Measurements from ENCODE around the gene PSD2.
A peak's percentile ranks its signal among the peaks of the same experiment; 100 is the strongest.

PSD2 gene

DNA sequence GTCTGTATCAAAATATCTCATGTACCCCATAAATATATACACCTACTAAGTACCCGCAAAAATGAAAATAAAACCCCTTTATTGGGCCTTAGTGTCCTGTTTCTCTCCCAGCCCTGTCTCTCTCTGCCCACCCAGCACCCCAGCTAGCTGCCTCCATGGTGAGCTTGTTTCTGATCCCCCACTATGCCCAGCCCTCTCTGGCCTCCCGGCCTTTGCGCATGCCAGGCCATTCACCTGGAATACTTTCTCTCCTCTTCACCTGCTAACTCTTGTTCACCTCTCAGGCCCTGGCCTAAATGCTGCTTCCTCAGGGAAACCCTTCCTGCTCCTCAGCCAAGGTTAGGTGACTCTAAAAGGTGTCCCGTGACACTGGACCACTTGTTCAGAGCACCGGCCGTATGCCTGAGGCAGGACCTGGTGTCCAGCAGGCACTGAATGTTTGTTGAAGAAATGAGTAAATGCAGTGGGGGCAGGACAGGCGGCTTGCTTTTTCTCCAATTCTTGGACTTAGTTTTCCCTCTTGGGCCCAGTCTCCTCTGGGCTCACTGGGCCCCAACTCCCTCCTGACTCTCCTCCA, 58.5 kb downstream of the PSD2 start:
- no peak for DNase-seq (ENCODE audit: low read depth in 2 of 2)

DNA sequence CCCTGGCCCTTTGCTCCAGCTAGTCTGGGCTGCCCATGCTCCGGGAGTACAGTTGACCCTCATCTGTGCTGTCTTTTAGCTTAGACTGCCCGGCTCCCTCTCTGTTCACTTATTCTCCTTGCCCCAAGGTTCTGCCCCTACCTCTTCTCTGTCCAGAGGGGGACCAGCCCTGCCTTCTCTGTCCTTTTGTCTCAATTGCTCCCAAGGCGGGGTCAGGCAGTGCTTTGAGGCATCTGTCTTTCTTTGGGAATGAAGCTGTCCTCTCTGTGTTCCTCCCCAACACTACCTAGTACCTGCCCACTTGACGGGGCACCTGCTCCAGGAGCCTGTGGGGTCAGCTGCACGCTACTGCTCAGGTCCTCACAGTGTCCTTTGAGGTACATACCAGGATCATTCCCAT, 59.3 kb downstream of the PSD2 start:
- DNase-seq (ENCODE audit: low read depth in 2 of 2) = no peak

- DNase-seq (ENCODE audit: low read depth in 2 of 2) = no peak
These were observed 59.8 kb downstream of the PSD2 start for GRCh38 chr5:139855451-139855850.

DNA sequence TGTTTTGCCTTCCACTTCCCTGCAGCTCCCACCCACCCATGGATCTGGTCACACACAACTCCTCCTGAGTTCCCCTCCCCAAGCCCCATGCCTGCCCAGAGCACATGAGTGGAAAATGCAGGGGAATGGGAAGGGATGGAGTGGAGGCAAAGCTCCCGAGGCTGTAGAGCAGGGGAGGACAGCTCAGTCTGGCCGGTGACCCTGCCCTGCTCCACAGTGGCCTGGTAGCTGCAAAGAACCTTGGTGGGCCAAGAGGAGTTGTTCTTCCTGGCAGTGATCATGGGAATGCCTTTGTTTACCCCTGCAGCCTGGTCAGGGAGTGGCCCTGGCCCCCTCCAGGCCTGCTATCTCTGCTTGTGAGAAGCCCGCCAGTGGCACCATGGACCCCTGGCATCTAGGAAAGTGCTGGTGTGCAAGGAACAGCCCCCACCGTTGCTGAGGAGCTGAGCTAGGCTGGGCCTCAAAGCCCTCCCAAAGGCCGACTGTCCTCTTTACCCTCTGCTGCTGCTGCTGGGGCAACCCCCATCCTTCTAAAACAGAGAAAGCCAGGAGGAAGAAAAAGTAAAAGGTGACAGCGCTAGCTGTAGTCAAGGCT, 60.4 kb downstream of the PSD2 start:
- no peak for DNase-seq (ENCODE audit: low read depth in 2 of 2)

DNA sequence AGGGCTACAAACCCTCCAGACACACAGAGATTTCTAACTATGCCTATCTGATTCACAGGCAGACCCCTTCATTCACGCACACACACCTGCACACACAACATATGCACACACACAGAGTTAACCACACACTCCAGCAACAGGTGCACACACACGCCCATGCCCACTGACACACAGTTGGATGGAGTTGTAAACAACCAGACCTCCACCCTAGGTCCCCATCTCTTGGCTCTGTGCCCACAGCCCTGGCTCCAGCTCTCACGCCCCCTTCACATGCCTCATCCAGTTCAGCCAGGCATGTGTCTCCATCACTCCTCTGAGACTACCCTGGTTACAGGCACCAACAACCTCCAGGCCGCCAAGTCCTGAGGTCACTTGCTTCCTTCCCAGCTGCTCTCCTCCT, 61.1 kb downstream of the PSD2 start:
- DNase-seq (ENCODE audit: low read depth in 2 of 2) = no peak

GRCh38 chr5:139859013-139859412, 63.4 kb downstream of the PSD2 start:
- no peak for DNase-seq (ENCODE audit: low read depth in 2 of 2)

DNA sequence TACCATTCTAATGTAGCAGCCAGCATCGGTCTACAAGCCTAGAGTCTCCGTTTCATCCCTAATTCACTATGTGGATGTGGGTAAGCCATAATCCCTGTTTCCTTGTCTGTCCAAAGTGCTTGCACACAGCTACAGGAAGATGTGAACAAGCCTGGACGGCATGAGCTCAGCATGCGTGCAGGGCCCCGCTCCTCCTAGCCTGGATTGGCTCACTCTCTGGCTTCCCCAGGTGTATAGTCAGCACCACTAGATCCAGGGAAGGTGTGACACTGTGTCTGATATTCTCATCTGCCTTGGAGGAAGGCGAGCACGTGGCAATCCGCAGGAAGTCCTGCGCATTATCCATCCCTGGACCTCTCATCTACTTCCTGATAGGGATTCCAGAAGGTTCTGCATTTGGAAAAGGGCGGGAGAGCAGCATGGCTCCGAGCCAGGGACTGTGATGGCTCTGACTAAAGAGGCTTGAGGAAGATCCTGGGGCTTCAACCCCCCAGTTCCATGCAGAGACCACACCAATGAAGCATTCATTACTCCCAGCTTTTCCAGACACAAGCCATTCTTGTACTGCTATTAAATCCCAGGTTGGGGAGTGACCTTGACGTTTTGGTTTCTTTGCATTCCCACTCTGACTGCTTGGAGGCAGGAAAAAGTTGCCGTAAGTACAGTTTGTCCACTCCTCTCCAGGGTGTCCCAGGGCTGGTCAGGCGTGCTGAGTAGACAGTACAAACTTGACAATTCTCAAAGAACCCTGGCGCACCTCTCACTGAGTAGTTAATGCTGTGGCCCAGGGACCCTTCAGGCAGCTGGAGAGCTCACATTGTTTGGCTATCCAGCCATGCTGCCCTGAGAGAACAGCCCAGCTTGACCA, 65.6 kb downstream of the PSD2 start:
- DNase-seq (ENCODE audit: low read depth in 2 of 2) = no peak

DNA sequence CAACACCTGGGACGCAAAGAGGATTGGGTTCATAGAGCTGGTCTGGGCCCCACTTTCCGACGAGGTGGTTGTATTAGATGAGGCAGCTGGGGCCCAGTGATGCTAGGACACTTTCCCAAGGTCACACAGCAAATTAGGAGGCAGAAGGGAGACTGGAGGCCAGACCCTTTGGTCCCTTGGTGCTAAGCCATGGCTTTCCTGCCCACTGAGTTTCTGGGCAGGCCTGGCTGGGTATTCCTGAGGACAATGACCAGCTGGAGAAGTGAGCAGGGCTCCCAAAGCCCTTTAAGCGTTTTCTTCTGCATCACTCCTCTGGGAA, 66.2 kb downstream of the PSD2 start:
- DNase-seq (ENCODE audit: low read depth in 2 of 2) = no peak

DNA sequence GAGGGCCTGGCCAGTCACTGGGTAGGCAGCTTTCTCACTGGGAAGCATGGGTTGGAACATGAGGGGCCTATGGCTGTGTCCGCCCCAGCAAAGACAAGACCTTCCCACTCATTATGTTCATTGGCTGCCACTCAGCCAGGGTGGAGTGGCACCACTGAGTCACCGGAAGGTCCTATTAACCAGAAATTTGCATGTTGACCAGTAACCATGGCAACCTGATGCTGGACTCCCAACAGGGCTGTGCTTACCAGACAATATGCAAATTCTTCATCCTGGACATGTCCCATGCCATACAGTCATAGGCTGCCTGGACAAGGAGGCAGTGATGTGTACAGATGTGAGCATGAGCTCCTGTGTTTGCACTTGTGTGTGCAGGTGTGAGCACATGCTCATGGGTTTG, 66.7 kb downstream of the PSD2 start:
- no peak for DNase-seq (ENCODE audit: low read depth in 2 of 2)

DNA sequence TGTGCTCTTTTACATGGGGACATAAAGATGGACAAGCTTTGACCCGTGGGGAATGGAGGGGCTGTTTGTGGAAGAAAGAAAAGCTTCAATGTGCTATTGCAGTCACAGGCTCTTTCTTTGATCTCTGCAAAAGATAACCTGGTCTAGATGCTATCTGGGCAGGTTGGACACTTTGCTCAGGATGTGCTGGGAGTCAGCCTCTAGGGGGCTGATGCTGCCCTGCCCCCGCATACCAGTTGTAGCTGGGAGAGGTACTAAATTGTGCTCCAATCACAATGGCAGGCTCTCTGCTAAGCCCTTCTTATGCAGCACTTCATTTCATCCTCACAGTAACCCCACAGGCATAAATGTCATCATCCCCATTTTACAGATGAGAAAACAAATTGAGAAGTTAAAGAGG, 67.2 kb downstream of the PSD2 start:
- no peak for DNase-seq (ENCODE audit: low read depth in 2 of 2)

- no peak for DNase-seq (ENCODE audit: low read depth in 2 of 2)
These were observed 67.8 kb downstream of the PSD2 start for GRCh38 chr5:139863361-139863760.

GRCh38 chr5:139863855-139864558, 68.4 kb downstream of the PSD2 start:
- DNase-seq (ENCODE audit: low read depth in 2 of 2) = peak; percentile 11 to 16

DNA sequence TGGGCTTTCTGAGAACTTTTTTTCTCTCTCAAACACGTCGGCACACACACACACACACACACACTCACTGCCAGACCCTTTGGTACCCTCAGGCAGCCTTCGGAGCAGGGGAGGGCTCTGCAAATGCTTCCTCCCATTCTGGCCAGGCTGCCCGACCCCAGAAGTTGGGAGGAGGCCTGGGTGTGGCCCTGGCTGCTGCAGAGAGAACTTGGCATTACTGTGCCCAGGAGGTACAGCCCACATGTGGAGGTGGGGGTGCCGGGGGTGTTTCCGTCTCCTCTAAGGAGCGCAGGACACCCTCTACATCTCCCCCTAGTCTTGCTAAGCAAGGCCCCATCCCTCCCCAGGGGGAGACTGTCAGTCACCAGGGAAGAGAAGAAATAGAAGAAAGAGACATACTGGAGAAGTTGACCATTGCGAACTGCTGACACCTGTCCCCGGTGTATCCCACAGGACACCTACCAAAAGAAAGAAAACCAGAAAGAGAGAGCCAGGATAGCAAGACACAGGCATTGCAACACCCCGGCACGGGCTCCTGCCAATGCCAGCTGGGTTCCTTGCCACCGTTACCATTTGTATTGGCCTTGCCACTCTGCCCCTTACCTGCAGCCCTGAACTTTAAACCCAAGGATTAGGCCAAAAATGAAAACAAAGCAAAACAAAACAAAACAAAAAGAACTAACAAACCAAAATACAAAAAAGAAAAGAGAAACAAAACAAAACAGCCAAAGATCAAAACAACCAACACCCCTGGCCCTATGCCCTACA, 69.3 kb downstream of the PSD2 start:
- no peak for DNase-seq (ENCODE audit: low read depth in 2 of 2)

DNA sequence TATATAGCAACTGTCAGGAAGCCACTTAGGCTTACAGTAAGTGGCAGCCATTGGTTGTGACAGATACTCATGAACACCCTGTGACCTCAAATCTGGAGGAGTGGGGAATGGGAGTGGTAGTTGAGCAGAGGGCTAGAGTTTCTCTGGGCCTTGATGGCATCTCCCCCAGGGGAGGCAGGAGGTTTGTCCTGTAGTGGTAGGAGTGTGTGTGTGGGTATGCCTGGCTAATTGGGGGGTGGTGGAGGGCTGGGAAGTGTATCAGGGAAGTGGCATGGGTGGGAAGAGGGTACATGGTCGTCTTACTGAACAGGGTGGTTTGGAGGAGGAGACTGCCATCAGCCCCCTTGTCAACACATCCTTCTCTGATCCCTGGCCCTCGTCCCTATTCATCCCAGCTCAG, 71.5 kb downstream of the PSD2 start:
- DNase-seq (ENCODE audit: low read depth in 2 of 2) = no peak

DNA sequence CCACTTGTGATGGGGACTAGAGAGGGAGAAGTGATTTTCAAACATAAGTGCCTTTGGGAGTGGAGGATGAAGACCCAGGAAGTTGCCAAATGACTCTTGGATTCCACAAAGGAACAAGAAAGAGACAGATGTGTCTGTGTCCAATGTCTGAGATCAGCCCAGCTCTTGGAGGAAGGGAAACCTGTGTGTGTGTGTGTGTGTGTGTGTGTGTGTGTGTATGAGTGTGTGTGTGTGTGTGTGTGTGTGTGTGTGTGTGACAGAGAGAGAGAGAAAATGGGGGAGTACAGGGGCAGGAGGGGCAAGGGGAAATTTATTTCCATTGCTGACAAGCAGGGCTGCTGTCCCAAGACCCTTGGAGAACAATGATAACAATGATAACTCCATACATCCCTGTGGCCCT, 72.0 kb downstream of the PSD2 start:
- DNase-seq (ENCODE audit: low read depth in 2 of 2) = no peak

- no peak for DNase-seq (ENCODE audit: low read depth in 2 of 2)
These were observed 73.6 kb downstream of the PSD2 start for GRCh38 chr5:139869042-139869790.

DNA sequence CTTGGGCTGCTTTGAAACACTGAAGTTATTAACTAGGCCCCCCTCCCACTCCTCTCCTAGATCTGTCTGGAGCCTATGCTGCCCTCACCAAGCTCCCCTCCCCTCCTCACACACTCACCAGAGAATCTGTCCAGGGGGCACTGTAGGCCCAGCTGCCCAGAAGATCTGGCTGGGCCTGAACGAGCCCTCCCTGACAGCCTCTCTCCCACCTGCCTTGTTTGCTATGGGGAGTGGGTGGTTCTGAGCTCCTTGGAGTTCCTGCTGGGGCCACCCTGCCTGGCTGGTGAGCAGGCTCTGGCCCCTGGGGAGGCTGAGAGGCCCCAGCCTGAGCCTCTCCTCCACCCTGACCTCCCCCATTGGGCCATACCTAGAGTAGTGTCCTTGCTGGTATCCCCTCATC, 75.1 kb downstream of the PSD2 start:
- DNase-seq (ENCODE audit: low read depth in 2 of 2) = no peak

- DNase-seq (ENCODE audit: low read depth in 2 of 2) = no peak
These were observed 76.0 kb downstream of the PSD2 start for GRCh38 chr5:139871614-139872013.

DNA sequence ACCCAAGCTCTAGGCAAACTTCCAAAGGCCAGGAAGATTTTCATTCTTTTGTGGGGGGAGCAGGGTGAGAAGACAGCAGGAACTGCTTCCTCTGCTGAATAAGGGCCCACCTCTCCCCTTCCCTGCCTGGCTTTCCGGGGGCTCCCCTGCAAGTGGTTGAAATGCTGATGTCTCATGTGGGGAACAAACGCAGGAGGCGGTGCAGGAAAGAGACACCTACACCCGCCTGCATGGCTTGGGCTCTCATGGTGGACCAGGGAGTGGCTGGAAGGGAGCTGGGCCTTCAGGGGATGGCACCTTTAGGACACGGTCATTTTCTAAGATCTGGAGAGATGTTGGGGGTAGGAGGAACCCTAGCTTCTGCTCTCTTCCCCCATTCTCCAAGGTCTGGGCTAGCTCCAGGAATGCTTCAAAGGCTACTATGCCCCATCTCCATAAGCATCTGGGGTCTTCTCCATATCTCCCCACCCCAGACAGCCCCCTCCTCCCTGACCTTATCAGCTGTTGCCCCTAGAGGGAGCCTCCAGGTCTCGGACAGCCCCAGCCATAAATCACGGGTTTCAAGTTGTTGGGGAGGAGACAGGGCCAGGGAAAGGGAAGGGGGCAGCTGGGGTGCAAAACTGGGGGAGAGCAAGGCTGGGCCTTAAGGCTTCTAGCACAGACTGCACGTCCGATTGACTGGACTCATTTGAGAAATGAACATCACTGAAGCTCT, 76.6 kb downstream of the PSD2 start:
- DNase-seq (ENCODE audit: low read depth in 2 of 2) = no peak

Measured in stimulated activated CD8-positive, alpha-beta memory T cell treated with anti-CD3 and anti-CD28 coated beads, Interleukin-15, amount 100 ng/mL, for 48 hours (primary cell).